OCI-LY7 (cell line): ENCODE measurements around the gene HOXA3.

Experiments
- EZH2phosphoT487 ChIP-seq: fragments of 200-600 bp; sonication (generic); IDR thresholded peaks from 2 replicates; pipeline ENCODE4 v1.6.1; 2018; ENCODE audit warnings: low read depth, borderline replicate concordance, mild to moderate bottlenecking, mixed run types, antibody characterized with exemption, low read length, moderate library complexity, mixed read lengths
- TF ChIP-seq, protein P1 (sequence below): fragments of 200-600 bp; sonication (generic); conservative IDR thresholded peaks from 2 replicates; pipeline ENCODE4 v1.5.1; 2014; ENCODE audit warnings: mild to moderate bottlenecking, antibody characterized with exemption, low read length, moderate library complexity, mixed read lengths

- TF ChIP-seq, protein P1, sequence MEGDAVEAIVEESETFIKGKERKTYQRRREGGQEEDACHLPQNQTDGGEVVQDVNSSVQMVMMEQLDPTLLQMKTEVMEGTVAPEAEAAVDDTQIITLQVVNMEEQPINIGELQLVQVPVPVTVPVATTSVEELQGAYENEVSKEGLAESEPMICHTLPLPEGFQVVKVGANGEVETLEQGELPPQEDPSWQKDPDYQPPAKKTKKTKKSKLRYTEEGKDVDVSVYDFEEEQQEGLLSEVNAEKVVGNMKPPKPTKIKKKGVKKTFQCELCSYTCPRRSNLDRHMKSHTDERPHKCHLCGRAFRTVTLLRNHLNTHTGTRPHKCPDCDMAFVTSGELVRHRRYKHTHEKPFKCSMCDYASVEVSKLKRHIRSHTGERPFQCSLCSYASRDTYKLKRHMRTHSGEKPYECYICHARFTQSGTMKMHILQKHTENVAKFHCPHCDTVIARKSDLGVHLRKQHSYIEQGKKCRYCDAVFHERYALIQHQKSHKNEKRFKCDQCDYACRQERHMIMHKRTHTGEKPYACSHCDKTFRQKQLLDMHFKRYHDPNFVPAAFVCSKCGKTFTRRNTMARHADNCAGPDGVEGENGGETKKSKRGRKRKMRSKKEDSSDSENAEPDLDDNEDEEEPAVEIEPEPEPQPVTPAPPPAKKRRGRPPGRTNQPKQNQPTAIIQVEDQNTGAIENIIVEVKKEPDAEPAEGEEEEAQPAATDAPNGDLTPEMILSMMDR: no peak
- no peak for TF ChIP-seq EZH2phosphoT487
Observed at GRCh38 chr7:27095050-27095896, 57.1 kb downstream of the HOXA3 start.
